AG04450 (cell line): Measurements from ENCODE around the gene TPMT. TPM values are rescaled to one million over a fixed set of nuclear protein-coding genes. Genes with fewer than 3 reads are reported as not detected.

Experiments
- CTCF ChIA-PET: fragments of 300-600, 350-600 bp; formaldehyde crosslinking; extraction: SDS; loops from one replicate; lab custom pipeline; 2022; ENCODE audit warnings: antibody characterized with exemption, inconsistent platforms; lab: Charles Lee
- POLR2A ChIA-PET: fragments of 350-600 bp; formaldehyde crosslinking; extraction: SDS; loops from one replicate; lab custom pipeline; 2021; ENCODE audit warnings: antibody characterized with exemption, inconsistent platforms; lab: Yijun Ruan, JAX
- DNase-seq: peaks from one replicate; pipeline ENCODE4 v3.0.0-alpha.2; 2011; ENCODE audit warnings: low read depth, low spot score
- H3K27ac ChIP-seq: one replicate; pipeline ENCODE4 v1.5.1; 2012; ENCODE audit warnings: low read depth, low read length, control low read depth
- H3K27me3 ChIP-seq: one replicate; pipeline ENCODE4 v1.6.0; 2012; ENCODE audit warnings: low read length; ENCODE audit not compliant: control insufficient read depth, insufficient read depth
- H3K4me3 ChIP-seq: 2 replicates; pipeline ENCODE4 v1.5.1; 2011; ENCODE audit warnings: mild to moderate bottlenecking, low read depth, low read length, control low read depth
- H3K9me3 ChIP-seq: 2 replicates; pipeline ENCODE4 v1.5.1; 2012; ENCODE audit warnings: low read length; ENCODE audit not compliant: control insufficient read depth, insufficient read depth
- CTCF ChIP-seq: IDR thresholded peaks from 2 replicates; pipeline ENCODE4 v1.5.1; 2011; ENCODE audit warnings: low read depth, low read length, control low read depth, inconsistent platforms
- polyA plus RNA-seq: library from polyadenylated mRNA; depleted of rRNA; stranded (reverse); fragments of >200 nt; gene quantifications from 2 replicates; pipeline ENCODE4 v1.2.3, GENCODE V29; 2011; rRNA removed

TPMT gene
- polyA plus RNA-seq, 1 experiment: 25.8 TPM

DNA sequence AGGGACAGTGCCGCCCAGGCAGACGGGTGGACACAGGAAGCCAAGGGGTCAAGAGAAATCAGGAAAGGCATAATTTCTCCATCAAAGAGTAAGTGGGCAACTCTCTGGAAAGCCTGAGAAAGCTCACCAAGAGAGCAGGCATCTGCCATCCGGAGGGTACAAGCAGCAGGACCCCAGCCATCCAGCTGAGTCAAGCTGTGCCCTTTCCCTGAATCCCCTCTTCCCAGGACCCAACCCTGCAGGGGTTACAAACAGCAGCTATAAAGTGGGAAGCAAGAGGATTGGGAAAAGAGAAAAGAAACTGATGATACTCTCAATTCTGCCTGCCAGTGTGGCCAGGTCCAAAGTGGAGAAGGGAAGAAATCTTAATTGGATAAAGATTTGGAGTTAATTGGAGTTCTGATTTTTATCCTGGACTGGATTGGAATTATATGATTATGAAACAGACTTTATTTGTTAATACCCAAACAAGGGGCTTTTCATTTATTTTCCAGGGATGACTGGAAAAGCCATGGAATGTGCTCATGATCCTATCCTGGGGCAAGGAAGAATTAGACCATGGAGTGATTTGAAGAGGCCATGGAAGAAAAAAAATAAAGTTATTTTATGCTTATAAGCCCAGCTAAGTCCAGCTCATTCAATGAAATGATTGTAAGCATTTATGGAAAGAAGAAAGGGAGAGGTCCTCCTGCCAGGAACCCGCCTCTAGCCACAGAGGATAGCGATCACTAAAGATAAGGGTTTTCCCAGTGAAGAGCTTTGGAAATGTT, 67.3 kb downstream of the TPMT start:
- Histone ChIP-seq H3K27me3 (no peaks in the 10 kb centered on the region), H3K27ac (no peak overlapping the region), H3K9me3 (peaks cover 7% of the 10 kb centered on the region; the same call in 1 of the 2 replicates), H3K4me3 (no peak overlapping the region)
- TF ChIP-seq CTCF: no peak
- ChIA-PET POLR2A (no interaction called here), CTCF (no interaction called here)
- DNase-seq: no peak

GRCh38 chr6:18081025-18081668, 73.7 kb downstream of the TPMT start:
- DNase-seq: no peak
- CTCF ChIA-PET: no interaction called here

DNA sequence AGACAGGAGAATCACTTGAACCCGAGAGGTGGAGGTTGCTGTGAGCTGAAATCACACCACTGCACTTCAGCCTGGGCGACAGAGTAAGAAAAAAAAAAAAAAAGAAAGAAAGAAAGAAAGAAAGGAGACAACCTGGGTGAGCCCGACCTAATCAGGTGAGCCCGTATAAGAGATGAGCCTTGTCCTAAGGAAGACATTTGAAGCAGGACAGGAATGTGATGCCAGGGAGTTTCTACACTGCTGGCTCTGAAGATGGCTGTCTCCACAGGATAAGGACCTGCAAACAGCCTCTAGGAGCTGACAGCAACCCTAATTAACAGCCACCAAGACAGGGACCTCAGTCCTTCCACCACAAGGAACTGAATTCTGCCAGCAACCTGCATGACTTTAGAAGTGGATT, 74.3 kb downstream of the TPMT start:
- no peaks in the 10 kb centered on the region for H3K9me3 ChIP-seq
- no peak overlapping the region for H3K27ac ChIP-seq
- no peak for DNase-seq
- H3K4me3 ChIP-seq: no peak overlapping the region
- no peak for TF ChIP-seq CTCF
- ChIA-PET CTCF (no interaction called here), POLR2A (interaction anchor here (0.7 kb wide), 1 partner anchor 21 kb away, joined by 3 read pairs; no protein-coding TSS in a partner anchor)
- H3K27me3 ChIP-seq: no peaks in the 10 kb centered on the region

More at GRCh38 chr6:18081025-18081668, 73.7 kb downstream of the TPMT start:
- no peak overlapping the region for H3K4me3 ChIP-seq
- TF ChIP-seq CTCF: no peak
- H3K27me3 ChIP-seq: no peaks in the 10 kb centered on the region
- no peak overlapping the region for H3K27ac ChIP-seq
- POLR2A ChIA-PET: interaction anchor here (0.7 kb wide), 1 partner anchor 20 kb away, joined by 3 read pairs; no protein-coding TSS in a partner anchor
- no peaks in the 10 kb centered on the region for H3K9me3 ChIP-seq

DNA sequence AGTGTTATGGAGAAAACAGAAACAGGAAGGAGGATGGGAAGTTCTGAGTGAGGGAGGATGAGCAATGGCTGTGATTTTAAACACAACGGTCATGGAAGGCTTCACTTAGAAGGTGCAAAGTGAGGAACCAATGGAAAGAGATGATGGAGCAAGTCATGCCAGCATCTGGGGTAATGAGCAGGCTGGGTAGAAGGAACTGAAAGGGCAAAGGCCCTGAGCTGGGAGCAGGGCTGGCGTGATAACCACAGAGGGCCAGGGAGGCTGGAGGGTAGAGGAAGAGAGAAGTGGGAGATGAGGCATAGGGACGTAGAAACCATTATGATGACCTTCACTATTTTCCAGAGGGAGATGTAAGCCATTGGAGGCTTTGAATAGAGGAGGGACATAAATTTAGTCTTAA, 76.0 kb downstream of the TPMT start:
- Histone ChIP-seq H3K4me3 (no peak overlapping the region), H3K27ac (no peak overlapping the region), H3K27me3 (no peaks in the 10 kb centered on the region), H3K9me3 (peaks cover 2% of the 10 kb centered on the region; the same call in 1 of the 2 replicates)
- no peak for DNase-seq
- CTCF ChIA-PET: no interaction called here
- POLR2A ChIA-PET: no interaction called here
- no peak for TF ChIP-seq CTCF

Other genes starting within 250 kb of the TPMT start
- gene KIF13A, start 167.4 kb downstream of the TPMT start, polyA plus RNA-seq: 56.1 and 57.7 TPM in 2 replicates
- 1.4 TPM in 2 replicates for gene NHLRC1, start 32.4 kb downstream of the TPMT start, polyA plus RNA-seq
- gene KDM1B, start 345 bp upstream of the TPMT start, polyA plus RNA-seq: 17.3 and 20.1 TPM in 2 replicates
- gene DEK, start 109.5 kb upstream of the TPMT start, polyA plus RNA-seq: 39.1 and 68.1 TPM in 2 replicates
- 0.25 and 0.35 TPM in 2 replicates for gene RNF144B, start 232.3 kb upstream of the TPMT start, polyA plus RNA-seq